IPS DF 4.7 (cell line): Measurements from ENCODE around the gene CENPA.
"Not testable (repeated sequence)": the region's sequence is repeated elsewhere in the genome, so short reads cannot be mapped to it uniquely, and the experiment has no call there.

ENCODE experiments used
- DNase-seq: peaks from one replicate; pipeline ENCODE4 v3.0.0-alpha.2; 2013; ENCODE audit warnings: low spot score; ENCODE audit errors: extremely low read depth

CENPA gene

GRCh38 chr2:26786207-26787028 is 562 bp downstream of the CENPA start:
- no peak for DNase-seq

DNA sequence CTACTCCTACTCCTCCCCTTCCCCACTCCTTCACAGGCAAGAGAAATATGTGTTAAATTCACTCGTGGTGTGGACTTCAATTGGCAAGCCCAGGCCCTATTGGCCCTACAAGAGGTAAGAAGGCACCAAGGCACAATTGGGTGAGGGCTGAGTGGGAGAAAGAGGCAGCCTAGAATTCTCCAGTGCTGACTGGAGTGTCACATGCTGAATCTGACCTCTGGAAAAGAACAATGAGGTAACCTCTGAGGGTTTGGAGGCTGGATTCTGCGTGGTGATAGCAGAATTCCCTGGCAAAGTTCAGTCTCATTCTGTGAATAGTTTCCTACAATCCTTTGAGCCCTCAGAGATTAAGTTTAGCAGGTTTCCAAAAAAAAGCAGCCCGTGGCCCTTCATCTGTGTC is 6.9 kb downstream of the CENPA start:
- DNase-seq = no peak

DNA sequence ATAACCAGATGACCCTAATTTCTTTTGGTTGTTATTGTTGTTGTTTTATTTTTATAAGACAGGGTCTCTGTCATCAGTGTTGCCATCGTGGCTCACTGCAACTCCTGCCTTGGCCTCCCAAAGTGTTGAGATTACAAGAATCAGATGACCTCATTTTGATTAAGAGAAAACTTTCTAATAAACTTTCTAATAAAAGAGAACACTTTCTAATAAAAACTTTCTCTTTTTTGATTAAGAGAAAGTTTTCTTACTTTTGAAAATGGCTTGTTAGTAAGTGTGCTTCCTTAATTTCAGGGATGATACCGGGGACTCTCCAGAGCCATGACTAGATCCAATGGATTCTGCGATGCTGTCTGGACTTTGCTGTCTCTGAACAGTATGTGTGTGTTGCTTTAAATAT is 7.7 kb downstream of the CENPA start:
- no peak for DNase-seq

DNA sequence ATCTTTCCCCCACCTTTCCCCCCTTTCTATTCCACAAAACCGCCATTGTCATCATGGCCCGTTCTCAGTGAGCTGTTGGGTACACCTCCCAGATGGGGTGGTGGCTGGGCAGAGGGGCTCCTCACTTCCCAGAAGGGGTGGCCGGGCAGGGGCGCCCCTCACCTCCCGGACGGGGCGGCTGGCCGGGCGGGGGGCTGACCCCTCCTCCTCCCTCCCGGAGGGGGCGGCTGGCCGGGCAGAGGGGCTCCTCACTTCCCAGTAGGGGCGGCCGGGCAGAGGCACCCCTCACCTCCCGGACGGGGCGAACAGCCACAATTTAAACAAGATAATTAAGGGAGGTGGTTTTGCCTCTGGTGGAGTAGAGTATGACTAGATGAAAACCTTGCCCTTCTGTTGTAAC is 9.3 kb downstream of the CENPA start:
- not testable (repeated sequence) for DNase-seq

DNA sequence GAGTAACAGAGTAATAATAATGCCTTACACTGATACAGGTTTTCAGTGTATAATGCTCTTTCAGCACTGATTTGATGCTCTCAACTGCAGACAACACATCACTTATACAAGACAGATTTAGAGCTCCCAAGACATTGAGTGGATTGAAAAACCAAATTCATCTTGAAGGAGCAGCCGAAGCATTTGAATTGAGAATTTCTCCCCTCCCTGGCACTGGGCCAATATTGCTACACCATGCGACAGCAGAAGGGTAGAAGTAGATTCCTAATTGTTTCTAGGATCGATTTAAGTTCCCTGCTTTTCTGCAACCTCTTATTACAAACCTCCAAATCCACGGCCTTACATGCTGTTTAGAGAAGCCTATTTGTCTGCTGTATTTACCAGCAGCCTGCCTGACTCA is 15.5 kb downstream of the CENPA start:
- DNase-seq = no peak

DNA sequence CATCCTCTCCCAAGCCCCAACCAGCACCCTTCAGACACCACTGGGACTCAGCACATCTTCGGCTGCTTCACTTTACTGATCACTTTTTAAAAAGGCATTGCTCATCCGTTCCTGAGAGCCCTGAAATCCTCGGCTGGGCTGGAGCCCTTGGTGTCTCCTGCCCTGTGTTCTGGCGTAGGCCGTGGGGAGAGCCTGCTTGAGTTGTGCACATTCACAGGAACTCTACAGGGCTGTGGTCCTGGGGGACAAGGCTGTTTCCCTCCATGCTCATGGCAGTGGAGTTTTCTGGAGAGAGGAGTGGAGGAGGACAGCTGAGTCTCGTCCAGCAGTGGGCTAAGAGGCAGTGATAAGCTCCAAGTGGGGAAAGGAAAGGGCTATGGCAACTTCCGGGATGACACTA is 15.9 kb downstream of the CENPA start:
- DNase-seq = no peak

DNA sequence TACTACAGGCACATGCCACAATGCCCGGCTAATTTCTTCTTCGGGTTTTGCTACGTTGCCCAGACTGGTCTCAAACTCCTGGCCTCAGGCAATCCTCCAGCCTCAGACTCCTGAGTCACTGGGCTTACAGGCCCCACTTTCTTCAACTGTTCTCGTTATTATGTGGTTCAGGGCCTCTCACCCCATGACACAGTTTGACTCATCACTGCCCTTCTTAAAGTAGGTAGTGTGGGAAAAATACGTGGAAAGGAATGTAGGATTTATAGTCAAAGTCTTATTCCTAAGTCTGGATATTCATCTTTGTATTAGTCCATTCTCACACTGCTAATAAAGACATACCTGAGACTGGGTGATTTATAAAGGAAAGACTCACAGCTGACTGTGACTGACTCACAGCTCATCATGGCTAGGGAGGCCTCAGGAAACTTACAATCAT is 19.4 kb downstream of the CENPA start:
- DNase-seq = no peak

GRCh38 chr2:26807788-26808460 is 22.1 kb downstream of the CENPA start:
- no peak for DNase-seq

DNA sequence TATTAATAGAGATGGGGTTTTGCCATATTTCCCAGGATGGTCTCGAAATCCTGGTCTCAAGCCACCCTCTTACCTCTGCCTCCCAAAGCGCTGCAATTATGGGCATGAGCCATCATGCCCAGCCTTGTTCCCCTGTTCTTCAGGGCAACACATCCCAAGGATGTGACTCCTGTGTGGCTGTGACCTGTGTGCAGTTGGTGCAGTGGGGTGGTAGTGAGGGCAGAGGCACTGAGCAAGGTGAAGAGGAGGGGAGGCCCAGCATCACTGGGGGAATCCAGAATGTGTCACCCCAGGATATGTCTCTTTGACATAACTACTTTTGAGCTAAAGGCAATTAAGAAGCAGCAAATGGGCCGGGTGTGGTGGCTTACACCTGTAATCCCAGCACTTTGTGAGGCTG is 23.4 kb downstream of the CENPA start:
- no peak for DNase-seq

GRCh38 chr2:26809876-26810577 is 24.2 kb downstream of the CENPA start:
- no peak for DNase-seq

- DNase-seq = no peak
Measured at GRCh38 chr2:26811261-26811660, 25.4 kb downstream of the CENPA start.

GRCh38 chr2:26811791-26812694 is 26.2 kb downstream of the CENPA start:
- DNase-seq = no peak

- DNase-seq = no peak
Measured at GRCh38 chr2:26812731-26813130, 26.9 kb downstream of the CENPA start.

- DNase-seq = not testable (repeated sequence)
Measured at GRCh38 chr2:26814072-26814765, 28.4 kb downstream of the CENPA start.

- DNase-seq = peak; percentile 14
Measured at GRCh38 chr2:26816893-26817292, 31.0 kb downstream of the CENPA start.

GRCh38 chr2:26818255-26818654 is 32.4 kb downstream of the CENPA start:
- DNase-seq = no peak

DNA sequence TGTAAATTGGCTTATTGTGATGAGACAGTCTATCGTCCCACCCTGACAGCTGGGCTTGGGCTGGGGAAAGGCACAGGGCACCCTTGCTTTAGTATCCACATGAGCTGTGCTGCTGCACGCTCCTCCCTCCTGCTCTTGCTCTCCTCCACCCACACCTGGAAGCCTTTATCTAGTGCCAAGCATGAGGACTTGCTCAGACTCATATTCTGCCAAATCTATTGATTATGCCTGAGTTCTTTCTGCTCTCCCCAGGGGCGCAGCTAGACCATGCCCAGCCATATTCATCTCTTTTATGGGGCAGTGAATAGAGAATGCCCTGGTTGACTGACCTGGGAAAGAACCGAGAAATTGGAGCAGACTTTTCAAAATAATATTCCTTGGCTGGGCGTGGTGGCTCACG is 33.1 kb downstream of the CENPA start:
- DNase-seq = no peak

DNA sequence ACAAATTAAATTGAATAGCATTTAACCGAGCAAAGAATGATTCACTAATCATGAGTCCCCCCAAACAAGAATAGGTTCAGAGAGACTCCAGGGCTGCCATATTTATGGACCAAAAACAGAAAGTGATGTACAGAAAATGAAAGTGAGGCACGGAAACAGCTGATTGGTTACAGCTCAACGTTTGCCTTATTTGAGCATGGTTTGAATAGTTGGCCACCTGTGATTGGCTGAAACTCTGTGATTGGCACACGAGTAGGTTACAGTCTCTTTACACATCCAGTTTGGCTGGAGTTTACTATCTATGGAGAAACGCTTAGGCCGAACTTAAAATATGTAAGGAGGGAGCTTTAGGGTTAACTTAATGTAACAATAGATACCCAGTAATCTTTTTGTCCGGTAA is 35.1 kb downstream of the CENPA start:
- DNase-seq = no peak

GRCh38 chr2:26822877-26823276 is 37.0 kb downstream of the CENPA start:
- DNase-seq = no peak

- DNase-seq = no peak
Measured at GRCh38 chr2:26838121-26838906, 52.5 kb downstream of the CENPA start.
